ENCODE results near the gene MT1E. TPM values are rescaled to one million over a fixed set of nuclear protein-coding genes. Genes with fewer than 3 reads are reported as not detected.

Gene MT1E
- total RNA-seq, 8 experiments from 2014 or later: 1.1 to 96.8 (median 4.4) TPM

DNA sequence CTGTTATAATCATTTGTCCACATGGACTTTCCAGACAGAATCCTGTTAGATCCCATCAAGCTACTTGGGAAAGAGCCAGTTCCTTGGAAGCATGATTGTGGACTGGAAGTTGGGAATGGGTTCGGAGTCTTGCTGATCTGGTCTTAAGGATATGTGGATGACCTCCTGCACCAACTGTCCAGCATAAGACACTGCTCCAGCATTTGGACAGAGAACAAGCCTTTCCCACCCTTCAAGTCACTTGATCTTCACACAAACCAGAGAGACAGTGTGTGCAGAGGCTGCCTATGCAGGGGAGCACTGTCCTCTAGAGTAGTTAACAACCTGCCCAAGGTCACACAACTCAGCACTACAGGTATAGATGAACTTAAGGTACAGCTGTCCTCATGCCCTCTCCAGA, 20.3 kb downstream of the MT1E start:
- Histone ChIP-seq H3K4me1 (replicated peaks in 1 of 2) (peaks cover 0 to 6% of the 10 kb centered on the region in 2 donors), H3K27ac (no peak overlapping the region), H3K4me3 (no peak overlapping the region)
- ATAC-seq (replicated peaks in 6 of 8): no peak
- WGBS, 10 experiments: 0 to 17% (median 0%) methylated on average over 1 of the region's 1 CpG; no CpG with 5 or more reads in 5 of the 10 experiments
- in situ Hi-C loops (cut with MboI; ENCODE audit: low pct_unique_long_range_greater_than_20kb in 2 of 9, low sequenced_read_pairs in 9 of 9, unreplicated experiment in 9 of 9): no loop called here

GRCh38 chr16:56647641-56648431, 22.3 kb downstream of the MT1E start:
- peak in 1 of 8 experiments; percentile 25 for ATAC-seq (replicated peaks in 6 of 8)
- peaks cover 0 to 6% of the 10 kb centered on the region in 2 donors for H3K4me1 ChIP-seq (replicated peaks in 1 of 2)
- no peak overlapping the region for H3K4me3 ChIP-seq
- 0 to 100% (median 42%) methylated on average over 1 to 18 of the region's 33 CpGs; no CpG with 5 or more reads in 2 of the 10 experiments for WGBS, 10 experiments
- in situ Hi-C loops (cut with MboI; ENCODE audit: low pct_unique_long_range_greater_than_20kb in 2 of 9, low sequenced_read_pairs in 9 of 9, unreplicated experiment in 9 of 9): no loop called here
- H3K27ac ChIP-seq: no peak overlapping the region

DNA sequence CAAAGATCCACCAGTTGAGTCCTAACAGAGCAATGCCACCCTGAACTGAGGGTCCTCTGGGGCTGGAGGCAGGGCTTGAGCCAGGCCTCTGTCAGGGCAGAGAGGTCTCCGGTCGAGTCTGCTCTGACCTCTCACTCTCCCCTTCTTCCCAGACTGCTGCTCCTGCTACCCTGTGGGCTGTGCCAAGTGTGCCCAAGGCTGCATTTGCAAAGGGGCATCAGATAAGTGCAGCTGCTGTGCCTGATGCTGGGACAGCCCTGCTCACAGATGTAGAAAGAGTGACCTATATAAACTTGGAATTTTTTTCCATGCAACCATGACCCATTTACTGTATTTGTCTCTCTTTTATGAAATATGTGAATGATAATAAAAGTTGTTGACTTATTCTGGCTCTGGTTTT, 23.7 kb downstream of the MT1E start:
- Histone ChIP-seq H3K4me3 (no peak overlapping the region), H3K4me1 (replicated peaks in 1 of 2) (no peaks in the 10 kb centered on the region), H3K27ac (no peak overlapping the region)
- WGBS, 10 experiments: 50% methylated on average over 1 of the region's 2 CpGs; no CpG with 5 or more reads in 9 of the 10 experiments
- in situ Hi-C loops (cut with MboI; ENCODE audit: low pct_unique_long_range_greater_than_20kb in 2 of 9, low sequenced_read_pairs in 9 of 9, unreplicated experiment in 9 of 9): no loop called here
- no peak for ATAC-seq (replicated peaks in 6 of 8)

DNA sequence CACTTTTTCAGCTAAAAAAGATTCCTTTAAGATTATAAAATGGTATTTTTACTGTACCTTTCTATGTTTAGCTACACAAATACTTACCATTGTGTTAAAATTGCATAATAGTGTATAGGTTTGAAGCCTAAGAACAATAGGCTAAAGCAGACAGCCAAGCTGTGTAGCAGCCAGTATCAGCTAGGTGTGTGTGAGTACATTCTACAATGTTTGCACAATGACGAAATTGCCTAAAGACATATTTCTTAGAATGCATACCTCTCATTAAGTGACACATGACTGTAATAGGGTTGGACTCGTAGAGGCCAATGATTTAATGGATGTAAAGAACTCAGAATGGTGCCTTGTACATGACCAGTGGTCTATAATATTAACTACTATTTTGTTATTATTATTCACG, 24.2 kb downstream of the MT1E start:
- Histone ChIP-seq H3K4me3 (no peak overlapping the region), H3K27ac (no peak overlapping the region), H3K4me1 (replicated peaks in 1 of 2) (no peaks in the 10 kb centered on the region)
- in situ Hi-C loops (cut with MboI; ENCODE audit: low pct_unique_long_range_greater_than_20kb in 2 of 9, low sequenced_read_pairs in 9 of 9, unreplicated experiment in 9 of 9): no loop called here
- ATAC-seq (replicated peaks in 6 of 8): no peak
- WGBS, 10 experiments: 29 to 79% (median 55%) methylated on average over 1 to 3 of the region's 3 CpGs; no CpG with 5 or more reads in 2 of the 10 experiments

GRCh38 chr16:56651586-56651985, 26.0 kb downstream of the MT1E start, which contains the start of gene MT1B:
Gene MT1B (plus strand): TSS chr16:56651886. CDS start chr16:56651954, 68 bp downstream.
- Histone ChIP-seq H3K4me1 (replicated peaks in 1 of 2) (no peaks in the 10 kb centered on the region), H3K4me3 (no peak within 1 kb of the TSS), H3K27ac (no peak within 1 kb of the TSS)
- ATAC-seq (replicated peaks in 6 of 8): no peak
- 36 to 100% (median 58%) methylated on average over 1 to 5 of the region's 7 CpGs; no CpG with 5 or more reads in 4 of the 10 experiments for WGBS, 10 experiments
- in situ Hi-C loops (cut with MboI; ENCODE audit: low pct_unique_long_range_greater_than_20kb in 2 of 9, low sequenced_read_pairs in 9 of 9, unreplicated experiment in 9 of 9): no loop called here

DNA sequence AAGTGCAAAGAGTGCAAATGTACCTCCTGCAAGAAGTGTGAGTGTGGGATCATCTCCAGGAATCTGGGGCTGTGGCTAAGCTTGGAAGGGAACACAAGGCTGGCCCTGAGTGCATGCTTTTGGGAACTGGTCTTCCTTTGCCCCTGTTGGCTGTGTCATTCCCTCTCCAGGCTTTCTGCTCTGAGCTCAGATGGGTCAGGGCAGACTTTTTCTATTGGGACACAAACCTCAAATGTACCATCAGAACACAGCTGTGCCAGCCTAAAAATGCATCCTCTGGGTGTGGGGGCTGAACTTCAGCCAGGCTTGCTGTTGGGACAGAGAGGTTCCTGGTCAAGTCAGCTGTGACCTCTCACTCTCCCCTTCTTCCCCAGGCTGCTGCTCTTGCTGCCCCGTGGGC, 27.0 kb downstream of the MT1E start:
- in situ Hi-C loops (cut with MboI; ENCODE audit: low pct_unique_long_range_greater_than_20kb in 2 of 9, low sequenced_read_pairs in 9 of 9, unreplicated experiment in 9 of 9): no loop called here
- ATAC-seq (replicated peaks in 6 of 8): no peak
- no peak overlapping the region for H3K4me3 ChIP-seq
- WGBS, 10 experiments: 33 to 40% methylated on average over 1 of the region's 1 CpG; no CpG with 5 or more reads in 8 of the 10 experiments
- H3K4me1 ChIP-seq (replicated peaks in 1 of 2): peaks cover 0 to 4% of the 10 kb centered on the region in 2 donors
- H3K27ac ChIP-seq: no peak overlapping the region

DNA sequence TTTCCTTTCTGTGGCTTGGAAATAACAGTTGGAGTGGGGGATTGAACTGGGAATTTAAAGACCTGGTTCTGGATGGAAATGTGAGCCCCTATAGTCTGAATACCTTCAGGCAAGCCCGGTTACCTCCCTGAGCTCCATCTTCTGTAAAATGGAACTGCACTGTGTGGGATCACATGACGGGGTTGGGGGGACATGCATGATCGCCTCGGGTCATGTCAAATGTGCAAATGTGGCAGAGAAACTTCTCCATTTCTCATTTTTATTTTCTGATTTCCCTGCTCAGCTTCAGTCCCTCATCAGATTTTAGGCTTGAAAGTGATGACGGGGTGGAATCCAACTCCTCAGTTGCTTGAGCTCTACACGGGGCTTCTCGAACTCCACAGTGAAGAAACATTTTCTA, 27.6 kb downstream of the MT1E start:
- no peak for ATAC-seq (replicated peaks in 6 of 8)
- Histone ChIP-seq H3K4me1 (replicated peaks in 1 of 2) (peaks cover 3 to 8% of the 10 kb centered on the region in 2 donors), H3K27ac (no peak overlapping the region), H3K4me3 (no peak overlapping the region)
- in situ Hi-C loops (cut with MboI; ENCODE audit: low pct_unique_long_range_greater_than_20kb in 2 of 9, low sequenced_read_pairs in 9 of 9, unreplicated experiment in 9 of 9): no loop called here
- 40 to 77% (median 57%) methylated on average over 2 to 7 of the region's 7 CpGs; no CpG with 5 or more reads in 1 of the 10 experiments for WGBS, 10 experiments

DNA sequence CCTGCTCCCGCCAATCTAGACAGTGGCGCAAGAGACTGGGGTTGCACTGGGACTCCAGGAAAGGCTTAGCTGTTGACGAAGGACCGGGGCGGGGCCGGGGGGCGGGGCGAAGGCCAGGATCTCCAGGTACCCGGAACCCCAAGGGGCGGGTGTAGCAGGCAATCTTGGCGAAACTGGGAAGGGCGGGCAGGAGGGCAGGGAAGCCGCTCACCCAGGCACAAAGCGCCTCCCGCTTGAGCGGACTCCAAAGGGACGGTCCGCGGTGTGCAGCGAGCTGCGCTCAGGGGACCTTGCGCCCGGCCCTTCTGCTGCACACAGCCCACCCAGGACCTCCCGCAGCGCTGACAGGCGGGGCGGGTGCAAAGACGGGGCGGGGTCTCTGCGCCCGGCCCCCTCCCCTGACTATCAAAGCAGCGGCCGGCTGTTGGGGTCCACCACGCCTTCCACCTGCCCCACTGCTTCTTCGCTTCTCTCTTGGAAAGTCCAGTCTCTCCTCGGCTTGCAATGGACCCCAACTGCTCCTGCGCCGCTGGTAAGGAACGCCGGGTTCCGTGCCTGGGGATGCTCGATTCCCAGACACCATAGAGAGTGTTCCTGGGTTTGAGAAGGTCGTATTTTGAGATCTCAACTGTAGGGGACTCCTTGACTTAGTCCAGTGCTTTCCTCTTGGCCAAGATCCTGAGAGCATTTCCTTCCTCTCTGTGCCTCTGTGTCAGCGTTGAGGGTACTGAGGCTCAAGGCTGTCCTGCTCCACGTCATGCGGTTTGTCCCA, 32.2 kb downstream of the MT1E start, which contains the start of gene MT1F:
MT1F (plus strand) TSS at position 405 of the 772 bp plus-strand sequence; CDS start at position 505, 100 bp downstream.
- peak; percentile 38 to 91 (median 88) for ATAC-seq (replicated peaks in 6 of 8)
- in situ Hi-C loops (cut with MboI; ENCODE audit: low pct_unique_long_range_greater_than_20kb in 2 of 9, low sequenced_read_pairs in 9 of 9, unreplicated experiment in 9 of 9): no loop called here
- Histone ChIP-seq H3K27ac (no peak within 1 kb of the TSS), H3K4me3 (peak within 1 kb of the TSS; percentile 27 to 36 (median 33)), H3K4me1 (replicated peaks in 1 of 2) (peaks cover 8 to 16% of the 10 kb centered on the region in 2 donors)
- 0 to 20% (median 0%) methylated on average over 1 to 3 of the region's 46 CpGs; no CpG with 5 or more reads in 4 of the 10 experiments for WGBS, 10 experiments

GRCh38 chr16:56658327-56658875, 32.8 kb downstream of the MT1E start:
- ATAC-seq (replicated peaks in 6 of 8): no peak
- Histone ChIP-seq H3K4me1 (replicated peaks in 1 of 2) (peaks cover 8 to 17% of the 10 kb centered on the region in 2 donors), H3K27ac (no peak overlapping the region), H3K4me3 (peak overlapping the region; percentile 27 to 36 (median 33))
- 13 to 49% (median 20%) methylated on average over 2 to 8 of the region's 10 CpGs; no CpG with 5 or more reads in 4 of the 10 experiments for WGBS, 10 experiments
- in situ Hi-C loops (cut with MboI; ENCODE audit: low pct_unique_long_range_greater_than_20kb in 2 of 9, low sequenced_read_pairs in 9 of 9, unreplicated experiment in 9 of 9): no loop called here

DNA sequence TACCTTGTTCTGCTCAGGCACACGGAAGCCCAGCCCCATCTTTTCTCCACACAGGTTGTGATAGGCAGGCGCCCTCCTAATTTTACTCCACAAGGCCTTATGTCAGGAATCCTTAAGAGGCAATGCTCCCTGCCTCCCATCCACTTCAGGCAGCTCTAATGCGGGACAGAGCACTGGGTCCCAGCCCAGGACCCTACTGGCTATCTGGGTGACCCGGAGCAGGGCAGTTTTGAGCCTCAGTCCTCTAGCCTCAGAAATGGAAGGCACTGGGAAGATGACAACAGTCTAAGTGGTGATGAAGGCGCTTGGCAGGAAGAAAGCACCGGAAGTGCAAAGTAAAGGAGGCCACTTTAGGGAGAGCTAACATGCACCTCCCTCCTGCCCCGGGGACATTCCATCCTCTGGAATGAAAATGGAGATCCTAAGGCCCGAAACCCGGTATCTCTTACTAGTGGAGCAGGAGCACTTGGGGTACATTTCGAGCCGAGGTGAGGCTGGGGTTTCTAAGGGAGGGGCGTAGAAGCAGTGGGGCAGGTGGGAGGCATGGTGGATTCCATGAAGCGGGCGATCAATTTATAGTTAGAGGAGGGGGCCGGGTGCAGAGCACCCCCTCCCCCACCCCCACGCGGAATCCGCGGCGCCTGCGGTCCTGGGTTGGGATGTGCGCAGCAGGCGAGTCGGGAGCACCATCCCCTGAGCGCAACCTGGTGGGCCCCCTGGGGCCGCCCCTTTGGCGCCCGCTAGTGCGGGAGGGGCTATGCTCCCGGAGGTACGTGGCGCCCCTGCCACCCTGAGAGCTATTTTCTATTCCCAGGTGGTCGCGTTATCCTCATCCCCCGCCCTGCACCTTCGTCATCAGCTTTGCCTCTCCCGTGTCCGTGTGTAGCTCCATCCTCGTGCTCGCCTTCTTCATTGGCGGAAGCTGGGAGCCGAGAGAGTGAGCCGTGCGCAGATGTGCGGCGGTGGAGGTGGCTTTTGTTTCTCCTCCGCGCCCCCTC, 37.1 kb downstream of the MT1E start:
- in situ Hi-C loops (cut with MboI; ENCODE audit: low pct_unique_long_range_greater_than_20kb in 2 of 9, low sequenced_read_pairs in 9 of 9, unreplicated experiment in 9 of 9): no loop called here
- ATAC-seq (replicated peaks in 6 of 8): peak in 5 of 8 experiments; percentile 81 to 83 (median 82)
- peak overlapping the region; percentile 16 to 44 (median 29) for H3K4me3 ChIP-seq

GRCh38 chr16:56664506-56664905, 38.9 kb downstream of the MT1E start:
- 67 to 90% (median 73%) methylated on average over 1 of the region's 1 CpG; no CpG with 5 or more reads in 6 of the 10 experiments for WGBS, 10 experiments
- in situ Hi-C loops (cut with MboI; ENCODE audit: low pct_unique_long_range_greater_than_20kb in 2 of 9, low sequenced_read_pairs in 9 of 9, unreplicated experiment in 9 of 9): no loop called here

More for the DNA sequence above, 37.1 kb downstream of the MT1E start:
- 4 to 67% (median 18%) methylated on average over 1 to 9 of the region's 48 CpGs; no CpG with 5 or more reads in 4 of the 10 experiments for WGBS, 10 experiments
- H3K27ac ChIP-seq: no peak overlapping the region
- H3K4me1 ChIP-seq (replicated peaks in 1 of 2): peaks cover 8 to 13% of the 10 kb centered on the region in 2 donors

More at GRCh38 chr16:56664506-56664905, 38.9 kb downstream of the MT1E start:
- Histone ChIP-seq H3K27ac (no peak overlapping the region), H3K4me1 (replicated peaks in 1 of 2) (peaks cover 5 to 11% of the 10 kb centered on the region in 2 donors), H3K4me3 (no peak overlapping the region)
- ATAC-seq (replicated peaks in 6 of 8): no peak
